Adrenal gland (tissue), 5 donors: ENCODE data around the gene SF3B1.

Experiments used
- CTCF ChIP-seq, 6 experiments: fragments of 450-650 bp in 4 of 6; fragments of 200-600 bp in 2 of 6; sonication (generic) in 1 of 6; IDR thresholded peaks; 1 replicate in 5 of 6; 2 replicates in 1 of 6; pipeline versions ENCODE4 v1.5.1 to v1.8.0; 2016 to 2021; ENCODE audit warnings: antibody characterized with exemption in 6 of 6, mild to moderate bottlenecking in 2 of 6, moderate library complexity in 1 of 6
- POLR2A ChIP-seq, 2 donors: fragments of 450-650 bp; IDR thresholded peaks; one replicate each; pipeline ENCODE4 v1.6.1; 2017; ENCODE audit warnings: antibody characterized with exemption in 2 of 2, mild to moderate bottlenecking in 2 of 2, moderate library complexity in 1 of 2
- donor health status: DM: no; HTN: no; CAD: no.

GRCh38 chr2:197450465-197450864, 15.6 kb upstream of the SF3B1 start:
- TF ChIP-seq POLR2A (IDR thresholded peaks at IDR 0.05) (no peak), CTCF (IDR thresholded peaks at IDR 0.05) (no peak)
